NCI-H187 treated with DMSO at 0.1 percent for 48 hours (cell line): ENCODE measurements around the gene CYSLTR2.

Experiments
- DNase-seq: peaks from one replicate; lab custom pipeline; 2025; lab: John Stamatoyannopoulos, UW

Gene CYSLTR2, protein sequence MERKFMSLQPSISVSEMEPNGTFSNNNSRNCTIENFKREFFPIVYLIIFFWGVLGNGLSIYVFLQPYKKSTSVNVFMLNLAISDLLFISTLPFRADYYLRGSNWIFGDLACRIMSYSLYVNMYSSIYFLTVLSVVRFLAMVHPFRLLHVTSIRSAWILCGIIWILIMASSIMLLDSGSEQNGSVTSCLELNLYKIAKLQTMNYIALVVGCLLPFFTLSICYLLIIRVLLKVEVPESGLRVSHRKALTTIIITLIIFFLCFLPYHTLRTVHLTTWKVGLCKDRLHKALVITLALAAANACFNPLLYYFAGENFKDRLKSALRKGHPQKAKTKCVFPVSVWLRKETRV

DNA sequence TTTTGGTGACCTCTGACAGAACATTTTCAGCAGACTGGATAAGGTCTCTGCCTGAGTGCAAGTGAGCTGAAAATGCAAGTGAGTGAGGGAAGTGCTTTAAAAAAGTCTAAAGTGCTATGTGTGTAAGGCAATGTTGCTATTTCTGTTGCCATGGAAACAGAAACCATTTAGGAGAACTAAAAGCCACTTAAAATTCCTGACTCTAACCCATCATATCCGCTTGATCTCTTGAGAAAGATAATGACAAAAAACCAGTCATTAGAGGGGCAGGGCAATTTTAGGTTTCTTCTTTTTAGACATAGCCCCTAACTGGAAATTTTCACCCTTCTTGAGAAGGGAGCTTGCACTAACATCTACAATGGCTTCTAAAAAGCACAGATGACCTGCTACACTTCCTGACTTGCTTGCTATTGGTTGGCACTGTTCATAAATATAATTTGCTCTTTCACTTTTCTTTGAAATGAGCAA, at the start of gene CYSLTR2:
Gene CYSLTR2 (plus strand): TSS at position 458 of the 468 bp plus-strand sequence. CDS start 52,889 bp downstream, outside the sequence.
- no peak for DNase-seq

GRCh38 chr13:48615049-48615448, 38.7 kb upstream of the CYSLTR2 start:
- DNase-seq = no peak

DNA sequence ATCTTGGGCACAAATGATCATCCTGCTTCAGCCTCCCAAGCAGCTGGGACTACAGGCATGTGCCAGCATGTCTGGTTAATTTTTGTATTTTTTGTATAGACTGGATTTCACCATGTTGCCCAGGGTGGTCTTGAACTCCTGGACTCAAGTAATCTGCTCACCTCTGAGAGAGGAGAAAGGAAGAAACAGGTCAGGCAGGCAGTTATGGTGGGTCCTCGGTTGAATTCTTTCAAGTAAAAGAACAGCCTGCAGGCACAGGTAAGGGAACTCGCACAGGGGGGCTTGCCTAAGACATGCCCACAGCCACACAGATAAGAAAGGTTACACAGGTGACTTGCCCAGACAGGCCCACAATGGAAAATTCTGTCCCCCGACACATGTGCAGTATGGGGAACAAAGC, 34.8 kb upstream of the CYSLTR2 start:
- no peak for DNase-seq

DNA sequence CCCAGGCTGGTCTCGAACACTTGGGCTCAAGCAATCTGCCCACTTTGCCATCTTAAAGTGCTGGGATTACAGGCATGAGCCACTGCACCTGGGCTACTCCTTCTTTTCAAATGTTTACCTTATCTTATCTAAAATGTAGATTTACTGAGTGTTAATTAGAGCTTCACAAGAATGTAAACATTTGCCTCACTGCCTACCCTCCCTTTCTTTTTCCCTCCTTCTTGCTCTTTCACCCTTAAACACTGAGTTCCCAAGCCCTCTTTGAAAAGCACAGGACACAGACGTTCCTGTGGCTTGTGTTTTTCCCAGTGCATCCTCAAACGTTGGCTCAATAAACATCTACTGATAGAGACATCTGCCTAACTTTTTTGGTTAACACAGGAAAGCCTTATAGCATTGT, 32.7 kb upstream of the CYSLTR2 start:
- DNase-seq = no peak

DNA sequence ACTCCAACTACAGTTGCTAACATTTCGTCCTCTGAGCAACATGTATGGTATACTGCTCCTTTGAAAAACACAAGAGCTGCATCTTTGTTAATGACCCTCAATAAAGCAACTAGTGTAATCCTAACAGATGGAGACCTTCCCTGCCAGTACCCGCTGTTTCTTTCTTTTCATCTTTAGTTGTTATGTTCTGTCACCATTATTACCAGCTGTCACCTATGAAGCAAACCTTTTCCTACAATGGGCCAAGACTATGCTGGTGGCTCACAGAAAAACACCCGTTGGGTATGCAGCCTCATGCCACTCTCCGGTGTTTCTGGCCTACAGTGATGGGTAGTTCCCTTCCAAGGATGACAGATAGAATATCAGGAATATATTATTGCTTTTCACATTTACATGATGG, 29.7 kb upstream of the CYSLTR2 start:
- DNase-seq = no peak

DNA sequence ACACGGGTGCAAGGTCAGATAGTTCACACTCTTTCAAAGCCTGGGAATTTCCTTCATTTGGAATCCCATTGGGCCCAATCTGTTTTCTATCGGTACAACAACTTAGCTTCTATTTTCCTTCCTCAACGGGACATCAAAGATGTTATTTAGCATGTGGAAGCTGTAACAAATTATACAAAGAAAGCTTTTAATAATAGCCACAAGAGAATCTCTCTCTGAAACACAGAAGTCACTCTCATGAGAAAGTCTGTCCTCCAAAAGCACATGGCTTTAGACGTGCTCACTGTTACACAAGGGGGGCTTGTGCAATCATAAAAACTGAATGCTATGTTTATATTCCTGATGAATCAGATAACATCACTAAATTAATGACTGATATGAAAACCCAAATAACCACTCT, 28.9 kb upstream of the CYSLTR2 start:
- DNase-seq = no peak

DNA sequence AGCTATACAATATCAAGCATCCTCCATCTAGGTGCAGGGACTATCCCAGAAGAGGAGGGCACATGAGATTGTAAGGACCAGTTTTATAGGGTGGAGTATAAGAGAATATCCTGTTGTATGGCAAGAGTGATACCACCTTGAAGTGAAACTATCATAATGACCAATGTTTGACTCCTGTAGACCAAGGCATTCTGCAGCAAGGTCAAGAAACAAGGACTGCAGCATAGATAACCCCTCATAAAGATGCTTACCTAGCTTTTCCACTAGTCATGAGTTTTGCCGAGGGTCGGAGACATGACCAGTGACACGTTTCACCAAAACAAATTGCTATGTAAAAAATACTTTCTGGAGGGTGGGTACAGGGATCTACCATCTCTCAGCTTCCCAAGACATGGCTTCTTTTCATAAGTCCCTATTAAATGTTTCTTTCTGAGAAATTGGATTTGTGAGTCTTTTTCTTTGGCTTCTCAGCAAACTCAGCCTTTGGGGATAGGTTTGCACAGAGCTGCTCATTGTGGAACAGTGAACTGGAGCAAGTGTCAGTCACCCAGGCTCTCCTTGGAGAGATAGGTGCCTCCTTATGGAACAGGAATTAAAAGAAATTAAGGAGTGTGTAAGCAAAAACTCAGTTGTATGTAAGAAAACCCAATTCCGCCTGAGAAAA, 28.2 kb upstream of the CYSLTR2 start:
- no peak for DNase-seq

DNA sequence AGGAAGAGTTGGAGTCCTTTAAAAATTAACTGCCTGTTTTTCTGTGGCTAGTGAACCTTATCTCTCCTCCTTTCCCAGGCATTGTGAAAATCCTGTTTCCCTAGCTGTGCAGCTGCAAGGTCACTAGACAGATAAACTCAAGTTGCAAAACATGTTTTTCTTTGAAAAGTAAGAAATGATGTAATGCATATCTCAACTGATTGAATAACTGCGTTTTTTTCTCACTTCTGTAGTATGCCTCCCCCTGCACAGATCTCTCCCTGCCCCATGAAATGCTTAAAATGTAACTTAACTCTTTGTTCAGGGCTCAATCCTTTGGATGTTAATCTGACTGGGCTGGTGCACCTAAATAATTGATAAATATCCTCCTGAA, 27.7 kb upstream of the CYSLTR2 start:
- DNase-seq = no peak

- no peak for DNase-seq
Observed at GRCh38 chr13:48626726-48627451, 26.8 kb upstream of the CYSLTR2 start.

GRCh38 chr13:48629277-48629676, 24.5 kb upstream of the CYSLTR2 start:
- DNase-seq = no peak

- DNase-seq = no peak
Observed at GRCh38 chr13:48630291-48630690, 23.4 kb upstream of the CYSLTR2 start.

GRCh38 chr13:48630773-48631172, 23.0 kb upstream of the CYSLTR2 start:
- DNase-seq = no peak

DNA sequence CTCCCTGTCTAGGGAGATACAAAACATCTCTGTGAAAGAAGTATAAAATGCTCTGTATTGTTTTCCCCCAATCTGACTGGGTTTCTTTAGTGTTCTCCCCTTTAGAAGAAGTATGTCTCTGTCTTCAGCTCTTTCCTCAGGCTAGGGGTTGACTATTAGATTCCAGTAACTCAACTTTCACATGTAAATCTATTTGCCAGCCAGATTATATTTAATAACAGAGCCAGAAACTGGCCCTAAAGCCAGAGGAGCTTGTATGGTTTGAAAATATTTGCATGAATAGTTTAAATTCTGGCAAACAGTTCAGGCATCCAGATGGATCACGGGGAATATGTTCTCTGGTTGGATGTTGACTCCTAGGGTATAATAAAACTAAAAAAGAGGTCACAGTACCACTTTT, 22.3 kb upstream of the CYSLTR2 start:
- no peak for DNase-seq

GRCh38 chr13:48633700-48634099, 20.0 kb upstream of the CYSLTR2 start:
- no peak for DNase-seq

DNA sequence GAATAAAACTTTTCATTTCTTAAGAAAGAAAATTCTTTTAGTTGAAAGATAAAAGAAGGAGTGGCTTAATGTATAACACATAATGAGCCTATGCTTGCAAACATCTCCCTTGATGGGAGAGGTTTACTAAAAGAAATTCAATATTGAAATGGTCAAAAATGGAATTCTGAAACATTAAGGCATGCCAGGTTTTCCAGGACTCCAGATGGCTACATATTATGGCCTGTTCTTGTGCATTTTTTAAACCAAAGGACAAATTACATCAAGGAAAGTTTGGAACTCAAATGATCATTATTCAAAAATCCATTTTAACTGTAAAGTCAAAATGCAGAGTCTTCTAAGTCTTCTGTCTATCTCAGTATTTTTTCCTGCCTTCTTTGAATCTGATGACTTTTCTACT, 19.1 kb upstream of the CYSLTR2 start:
- DNase-seq = no peak

DNA sequence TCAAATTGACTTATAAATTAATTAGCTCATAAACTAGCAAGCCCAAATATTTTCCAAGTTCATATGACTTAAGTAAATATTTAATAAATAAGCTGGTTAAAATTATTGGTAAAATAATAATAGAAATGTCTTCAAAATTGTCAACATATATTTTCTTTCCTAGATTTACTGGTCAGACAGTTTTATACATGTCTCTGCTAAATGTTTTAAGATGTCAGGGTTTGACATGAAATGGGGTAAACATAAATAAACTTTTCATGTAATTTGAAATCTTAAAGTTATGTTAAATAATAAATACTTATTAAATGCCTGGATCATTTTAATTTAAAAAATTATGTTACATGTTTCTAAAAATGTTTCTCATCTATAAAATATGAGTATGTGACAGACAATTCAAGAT, 18.3 kb upstream of the CYSLTR2 start:
- DNase-seq = no peak

DNA sequence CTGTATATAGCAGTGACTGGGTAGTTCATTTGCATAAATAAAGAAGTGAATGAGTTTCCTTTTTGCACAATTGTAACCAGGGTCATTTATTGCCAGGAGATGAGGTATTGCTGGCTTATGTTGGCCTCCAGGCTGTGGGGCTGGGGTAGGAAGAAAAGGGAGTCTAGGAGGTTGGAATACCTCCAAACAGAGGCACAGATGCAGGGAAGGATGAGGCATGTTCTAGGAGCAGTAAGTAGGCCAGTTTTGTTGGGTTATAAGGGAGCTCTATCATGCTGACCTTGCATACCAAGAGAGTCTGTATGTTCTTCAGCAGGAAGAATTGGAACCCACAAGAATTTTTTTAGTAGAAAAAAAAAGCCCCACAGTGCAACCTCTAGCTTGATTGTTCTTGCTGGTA, 17.2 kb upstream of the CYSLTR2 start:
- no peak for DNase-seq

DNA sequence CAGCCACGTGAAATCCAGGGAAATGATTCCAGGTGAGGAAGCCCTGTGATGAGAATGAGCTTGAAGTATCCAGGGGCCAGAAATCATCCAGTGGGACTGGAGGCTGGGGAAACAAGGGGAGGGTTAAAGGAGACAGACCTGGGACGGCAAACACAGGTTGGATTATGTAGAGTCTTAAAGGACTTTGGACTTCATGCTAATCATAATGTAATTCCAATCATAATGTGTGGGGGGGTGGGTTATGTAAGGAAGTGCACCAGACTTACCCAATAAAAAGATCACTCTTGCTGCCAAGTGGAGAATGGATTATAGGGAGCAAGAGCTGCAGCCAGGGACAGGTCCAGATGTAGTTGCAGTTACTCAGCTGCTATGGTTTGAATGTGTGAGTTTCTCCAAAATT, 16.1 kb upstream of the CYSLTR2 start:
- DNase-seq = no peak

- no peak for DNase-seq
Observed at GRCh38 chr13:48640767-48641166, 13.0 kb upstream of the CYSLTR2 start.

DNA sequence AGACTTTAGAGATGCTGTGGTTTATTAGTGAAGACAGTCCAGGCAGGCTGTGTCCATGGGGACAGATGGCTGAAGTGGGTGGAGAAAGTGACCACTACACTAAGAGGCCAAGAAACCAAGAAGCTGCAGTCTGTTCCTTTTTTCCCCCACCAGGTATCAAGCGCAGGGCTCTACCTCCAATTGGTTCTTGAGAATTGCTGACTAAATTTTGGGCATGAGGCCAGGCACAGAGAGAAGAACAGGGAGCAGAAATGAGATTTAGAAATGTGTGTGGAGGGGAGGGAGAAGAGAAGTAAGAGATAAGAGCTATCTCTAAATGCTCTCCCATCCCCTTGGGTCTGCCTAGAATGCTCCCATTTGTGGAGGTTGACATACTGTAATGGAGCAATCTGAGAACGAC, 12.3 kb upstream of the CYSLTR2 start:
- no peak for DNase-seq

DNA sequence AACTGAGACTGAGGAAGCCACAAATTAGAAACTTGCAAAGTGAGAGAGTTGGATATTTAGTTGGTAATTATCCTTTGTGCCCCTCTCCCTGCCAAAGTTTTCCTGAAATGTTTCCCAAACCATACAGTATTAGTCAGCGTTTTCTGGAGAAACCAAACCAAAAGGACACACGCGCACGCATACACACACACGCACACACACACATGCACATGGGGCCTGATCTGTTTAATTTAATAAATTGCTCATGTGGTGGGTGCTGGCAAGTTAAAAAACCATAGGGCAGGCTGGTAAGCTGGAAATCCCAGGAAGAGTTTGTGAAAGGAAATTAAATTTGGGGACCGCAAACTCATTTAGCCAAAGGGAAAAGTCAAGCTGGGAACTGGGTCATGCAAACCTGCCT, 11.7 kb upstream of the CYSLTR2 start:
- no peak for DNase-seq

DNA sequence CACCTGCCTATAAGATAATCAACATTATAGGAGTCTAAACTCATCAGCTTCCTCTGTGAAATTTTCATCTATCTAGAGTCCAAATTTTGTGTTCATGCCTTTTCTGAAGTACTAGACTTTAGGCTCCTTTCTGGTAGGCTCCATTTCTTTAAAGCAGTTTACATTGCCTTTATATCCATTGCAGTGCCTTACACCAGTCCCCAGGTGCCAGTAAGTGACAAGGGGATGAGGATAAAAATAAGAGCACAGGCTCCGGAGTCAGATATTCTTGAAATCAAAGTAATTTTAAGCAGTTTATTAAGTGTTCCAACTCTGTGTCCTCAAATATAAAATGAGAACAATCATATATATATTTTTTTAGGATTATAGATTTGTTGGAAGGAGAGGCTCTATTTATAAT, 10.6 kb upstream of the CYSLTR2 start:
- no peak for DNase-seq

DNA sequence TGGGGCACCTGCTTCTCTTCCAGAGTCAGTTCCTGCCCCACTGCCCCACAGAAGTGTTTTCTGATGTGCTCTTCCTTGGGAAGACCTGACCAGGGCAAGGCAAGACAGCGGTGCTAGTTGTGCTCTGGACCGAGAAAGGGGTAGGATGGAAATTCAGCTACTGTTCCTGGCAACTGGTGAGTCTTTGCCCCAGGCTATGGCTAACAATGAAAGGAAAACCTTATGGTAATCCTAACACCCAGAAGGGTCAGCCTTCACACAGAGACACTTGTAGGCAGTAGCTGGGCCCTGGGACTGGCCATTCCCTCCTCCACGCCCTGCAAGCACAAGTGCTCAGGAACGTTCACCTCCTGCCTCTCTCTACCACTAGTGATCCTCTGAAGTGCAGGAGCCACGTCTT, 9.6 kb upstream of the CYSLTR2 start:
- no peak for DNase-seq
